Smooth muscle cell (in vitro differentiated cells): ENCODE measurements around the gene CHCHD4. TPM values are rescaled to one million over a fixed set of nuclear protein-coding genes. Genes with fewer than 3 reads are reported as not detected.

Experiments used
- DNase-seq: peaks from one replicate; lab custom pipeline; 2025; ENCODE audit not compliant: unreplicated experiment; lab: John Stamatoyannopoulos, UW
- H2AFZ ChIP-seq: fragments of 200-600 bp; sonication (generic); 2 replicates; pipeline ENCODE4 v1.6.0; 2016; ENCODE audit warnings: antibody characterized with exemption, low read depth, mild to moderate bottlenecking
- H3F3A ChIP-seq: fragments of 200-600 bp; sonication (generic); 2 replicates; pipeline ENCODE4 v1.6.0; 2017; ENCODE audit warnings: antibody characterized with exemption, low read depth
- H3K27ac ChIP-seq: fragments of 200-600 bp; sonication (generic); 2 replicates; pipeline ENCODE4 v1.5.1; 2016; ENCODE audit warnings: low read depth, mild to moderate bottlenecking
- H3K27me3 ChIP-seq: fragments of 200-600 bp; sonication (generic); 2 replicates; pipeline ENCODE4 v1.6.1; 2016; ENCODE audit warnings: low read depth, mild to moderate bottlenecking
- H3K36me3 ChIP-seq: fragments of 200-600 bp; sonication (generic); 2 replicates; pipeline ENCODE4 v1.5.1; 2016; ENCODE audit warnings: low read depth
- H3K4me1 ChIP-seq: fragments of 200-600 bp; sonication (generic); 2 replicates; pipeline ENCODE4 v1.5.1; 2016; ENCODE audit warnings: low read depth
- H3K4me2 ChIP-seq: fragments of 200-600 bp; sonication (generic); 2 replicates; pipeline ENCODE4 v1.6.0; 2016; ENCODE audit warnings: mild to moderate bottlenecking
- H3K4me3 ChIP-seq: fragments of 200-600 bp; sonication (generic); 2 replicates; pipeline ENCODE4 v1.5.1; 2016; ENCODE audit warnings: mild to moderate bottlenecking
- H3K79me2 ChIP-seq: fragments of 200-600 bp; sonication (generic); 2 replicates; pipeline ENCODE4 v1.6.0; 2016; ENCODE audit warnings: low read depth, mild to moderate bottlenecking
- H3K9ac ChIP-seq: fragments of 200-600 bp; sonication (generic); 2 replicates; pipeline ENCODE4 v1.6.0; 2016; ENCODE audit warnings: low read depth
- H3K9me3 ChIP-seq: fragments of 200-600 bp; sonication (generic); replicated peaks from 2 replicates; pipeline ENCODE4 v1.5.1; 2016; ENCODE audit warnings: low read depth
- H4K20me1 ChIP-seq: fragments of 200-600 bp; sonication (generic); 2 replicates; pipeline ENCODE4 v1.6.0; 2016; ENCODE audit warnings: low read depth
- CTCF ChIP-seq: fragments of 200-600 bp; sonication (generic); IDR thresholded peaks from 2 replicates; pipeline ENCODE4 v1.5.1; 2017; ENCODE audit warnings: borderline replicate concordance, mild to moderate bottlenecking, antibody characterized with exemption; ENCODE audit not compliant: insufficient read depth, poor library complexity, severe bottlenecking
- WGBS: methylation state at CpG from one replicate; pipeline ENCODE4 v1.1.7; 2016; ENCODE audit warnings: low lambda C conversion rate; 5-methylcytosine and 5-hydroxymethylcytosine counted together
- polyA plus RNA-seq: library from polyadenylated mRNA; unstranded; fragments of >200 nt; fragmentation: Nextera tagmentation; extraction: Ambion mirVana; gene quantifications from 2 replicates; pipeline ENCODE4 v1.2.1, GENCODE V29; 2016
- total RNA-seq: library from RNA; depleted of rRNA; stranded (reverse); fragments of >200 nt; gene quantifications from 2 replicates; pipeline ENCODE4 v1.2.3, GENCODE V29; 2014

The CHCHD4 gene
- total and polyA plus RNA-seq, 2 experiments from 2014 or later: 8.7 to 12.0 TPM

DNA sequence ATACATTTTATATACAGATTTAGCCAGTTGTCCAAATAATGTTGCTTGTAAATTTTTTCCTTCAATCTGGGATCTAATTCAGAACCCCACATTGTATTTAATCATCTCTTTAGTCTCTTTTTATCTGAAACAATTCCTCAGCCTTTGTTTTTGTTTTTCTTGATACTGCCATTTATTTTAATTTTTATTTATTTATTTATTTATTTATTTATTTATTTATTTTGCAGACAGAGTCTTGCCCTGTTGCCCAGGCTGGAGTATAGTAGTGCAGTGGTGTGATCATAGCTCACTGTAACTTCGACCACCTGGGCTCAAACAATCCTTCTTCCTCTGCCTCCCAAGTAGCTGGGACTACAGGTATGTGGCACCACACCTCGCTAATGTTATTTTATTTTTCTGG, 61.5 kb downstream of the CHCHD4 start:
- Histone ChIP-seq H3K4me1 (no peaks in the 10 kb centered on the region), H3K4me3 (no peak overlapping the region), H3K36me3 (no peaks in the 10 kb centered on the region), H3K27me3 (peaks cover 7% of the 10 kb centered on the region), H4K20me1 (no peaks in the 10 kb centered on the region), H3K4me2 (no peak overlapping the region), H3K79me2 (no peaks in the 10 kb centered on the region), H3F3A (no peaks in the 10 kb centered on the region), H3K9me3 (no peaks in the 10 kb centered on the region), H3K9ac (no peak overlapping the region), H2AFZ (no peak overlapping the region), H3K27ac (no peak overlapping the region)
- DNase-seq: no peak
- WGBS: 91% methylated on average over 2 of the region's 2 CpGs
- TF ChIP-seq CTCF: no peak

Other genes with a start within 250 kb of the CHCHD4 start
- gene WNT7A, start 244.8 kb downstream of the CHCHD4 start, total RNA-seq: 0.18 and 0.58 TPM in 2 replicates
- gene WNT7A, start 244.8 kb downstream of the CHCHD4 start, polyA plus RNA-seq: 0.24 and 1.6 TPM in 2 replicates
- gene TMEM43, start 182 bp upstream of the CHCHD4 start, total RNA-seq: 76.8 and 81.1 TPM in 2 replicates
- gene TMEM43, start 182 bp upstream of the CHCHD4 start, polyA plus RNA-seq: 59.0 and 60.1 TPM in 2 replicates
- gene XPC, start 53.7 kb upstream of the CHCHD4 start, total RNA-seq: 20.9 and 31.1 TPM in 2 replicates
- 23.8 and 28.1 TPM in 2 replicates for gene XPC, start 53.7 kb upstream of the CHCHD4 start, polyA plus RNA-seq
- gene LSM3, start 53.9 kb upstream of the CHCHD4 start, total RNA-seq: 18.3 and 22.6 TPM in 2 replicates
- gene LSM3, start 53.9 kb upstream of the CHCHD4 start, polyA plus RNA-seq: 31.0 and 31.9 TPM in 2 replicates